SU-DHL-6 (cell line): Measurements from ENCODE around the gene CDK6.

ENCODE experiments used
- H2AFZ ChIP-seq: fragments of 200-600 bp; sonication (generic); 2 replicates; pipeline ENCODE4 v1.6.1; 2014; ENCODE audit warnings: low read depth, mild to moderate bottlenecking, moderate library complexity, mixed read lengths, antibody characterized with exemption, low read length; ENCODE audit not compliant: severe bottlenecking
- H3F3A ChIP-seq: fragments of 200-600 bp; shearing (Covaris generic); 2 replicates; pipeline ENCODE4 v1.6.0; 2016; ENCODE audit warnings: antibody characterized with exemption, mild to moderate bottlenecking; ENCODE audit not compliant: insufficient read depth
- H3K27ac ChIP-seq: fragments of 200-600 bp; sonication (generic); 2 replicates; pipeline ENCODE4 v1.5.1; 2016; ENCODE audit warnings: low read depth, mild to moderate bottlenecking, low read length, moderate library complexity, mixed read lengths
- H3K27me3 ChIP-seq: fragments of 200-600 bp; sonication (generic), shearing (Covaris generic); 2 replicates; pipeline ENCODE4 v1.6.0; 2014; ENCODE audit warnings: mild to moderate bottlenecking, low read length
- H3K36me3 ChIP-seq: fragments of 200-600 bp; sonication (generic); 2 replicates; pipeline ENCODE4 v1.6.1; 2014; ENCODE audit warnings: mild to moderate bottlenecking, low read length, mixed read lengths
- H3K4me2 ChIP-seq: fragments of 300-600, 200-600 bp; shearing (Covaris generic), sonication (generic); 2 replicates; pipeline ENCODE4 v1.6.0; 2014; ENCODE audit warnings: low read length, low read depth, mild to moderate bottlenecking; ENCODE audit not compliant: poor library complexity, severe bottlenecking
- H3K4me3 ChIP-seq: fragments of 200-600 bp; sonication (generic); 2 replicates; pipeline ENCODE4 v1.5.1; 2014; ENCODE audit warnings: antibody characterized with exemption, low read length, mild to moderate bottlenecking, mixed read lengths; ENCODE audit not compliant: insufficient read depth, poor library complexity, severe bottlenecking
- H3K79me2 ChIP-seq: fragments of 200-600 bp; sonication (generic); 2 replicates; pipeline ENCODE4 v1.6.1; 2014; ENCODE audit warnings: mild to moderate bottlenecking, low read length, moderate library complexity; ENCODE audit not compliant: insufficient read depth
- H3K9ac ChIP-seq: fragments of 200-600 bp; sonication (generic); 2 replicates; pipeline ENCODE4 v1.7.0; 2014; ENCODE audit warnings: mild to moderate bottlenecking, low read length
- H3K9me2 ChIP-seq: fragments of 200-600 bp; sonication (generic); replicated peaks from 2 replicates; pipeline ENCODE4 v1.6.1; 2014; ENCODE audit warnings: low read length; ENCODE audit not compliant: insufficient read depth
- H3K9me3 ChIP-seq: fragments of 200-600 bp; sonication (generic); 2 replicates; pipeline ENCODE4 v1.6.1; 2014; ENCODE audit warnings: low read length, mixed read lengths; ENCODE audit not compliant: insufficient read depth
- H4K20me1 ChIP-seq: fragments of 200-600 bp; sonication (generic); 2 replicates; pipeline ENCODE4 v1.6.1; 2014; ENCODE audit warnings: low read depth, mild to moderate bottlenecking, antibody characterized with exemption, low read length, moderate library complexity, mixed read lengths
- EZH2phosphoT487 ChIP-seq: fragments of 200-600 bp; sonication (generic), shearing (Covaris generic); conservative IDR thresholded peaks from 2 replicates; pipeline ENCODE4 v1.6.1; 2018; ENCODE audit warnings: mild to moderate bottlenecking, antibody characterized with exemption, low read length, moderate library complexity, mixed read lengths
- TF ChIP-seq, protein P1 (sequence below): fragments of 200-600 bp; sonication (generic); IDR thresholded peaks from one replicate; pipeline ENCODE4 v1.5.1; 2017; ENCODE audit warnings: antibody characterized with exemption, mild to moderate bottlenecking, low read length, moderate library complexity; ENCODE audit not compliant: insufficient read depth, poor library complexity, severe bottlenecking

The CDK6 gene

DNA sequence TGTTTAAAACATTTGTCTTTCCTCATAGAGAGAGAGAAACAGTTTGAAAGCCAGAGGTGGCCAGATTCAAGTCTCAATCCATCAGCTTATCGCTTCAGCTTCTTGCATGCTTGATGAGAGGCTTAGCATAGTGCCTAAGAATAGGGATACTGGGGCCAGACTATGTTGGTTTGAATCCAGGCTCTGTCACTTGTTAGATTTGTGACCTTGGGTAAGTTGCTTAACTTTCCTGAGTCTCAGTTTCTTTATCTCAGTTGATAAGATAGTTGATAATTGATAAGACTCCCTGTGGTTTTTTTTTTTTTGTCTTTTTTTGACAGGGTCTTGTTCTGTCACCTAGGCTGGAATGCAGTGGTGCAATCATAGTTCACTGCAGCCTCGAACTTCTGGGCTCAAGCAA, 12.1 kb upstream of the CDK6 start:
- Histone ChIP-seq H3K27me3 (no peaks in the 10 kb centered on the region), H3K79me2 (no peaks in the 10 kb centered on the region)

DNA sequence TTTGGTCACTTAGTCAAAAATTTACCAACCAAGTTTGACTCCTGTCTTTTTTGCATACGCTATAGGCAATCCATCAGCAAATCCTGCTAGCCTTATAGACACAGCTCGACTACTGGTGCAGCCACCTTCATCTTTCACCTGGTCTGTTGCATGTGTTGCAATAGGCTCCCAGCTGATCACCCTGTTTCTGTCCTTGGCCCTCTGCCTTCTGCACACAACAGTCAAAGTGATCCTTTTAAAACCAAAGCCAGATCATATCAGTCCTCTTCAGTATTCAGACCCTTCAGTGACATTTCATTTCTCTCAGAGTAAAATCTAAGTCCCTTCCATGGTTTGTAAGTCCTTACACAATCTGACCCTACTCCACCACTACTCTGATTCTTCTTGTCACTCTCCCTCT, 10.9 kb upstream of the CDK6 start:
- H3K79me2 ChIP-seq = no peaks in the 10 kb centered on the region
- no peak overlapping the region for H3K4me3 ChIP-seq
- no peak overlapping the region for H3K27ac ChIP-seq
- H3K36me3 ChIP-seq = no peaks in the 10 kb centered on the region
- H3K4me2 ChIP-seq = no peak overlapping the region
- H3K27me3 ChIP-seq = no peaks in the 10 kb centered on the region
- H3K9me2 ChIP-seq = no peaks in the 10 kb centered on the region
- H3K9me3 ChIP-seq = no peaks in the 10 kb centered on the region
- H3F3A ChIP-seq = no peaks in the 10 kb centered on the region
- no peak for TF ChIP-seq EZH2phosphoT487
- TF ChIP-seq, protein P1, sequence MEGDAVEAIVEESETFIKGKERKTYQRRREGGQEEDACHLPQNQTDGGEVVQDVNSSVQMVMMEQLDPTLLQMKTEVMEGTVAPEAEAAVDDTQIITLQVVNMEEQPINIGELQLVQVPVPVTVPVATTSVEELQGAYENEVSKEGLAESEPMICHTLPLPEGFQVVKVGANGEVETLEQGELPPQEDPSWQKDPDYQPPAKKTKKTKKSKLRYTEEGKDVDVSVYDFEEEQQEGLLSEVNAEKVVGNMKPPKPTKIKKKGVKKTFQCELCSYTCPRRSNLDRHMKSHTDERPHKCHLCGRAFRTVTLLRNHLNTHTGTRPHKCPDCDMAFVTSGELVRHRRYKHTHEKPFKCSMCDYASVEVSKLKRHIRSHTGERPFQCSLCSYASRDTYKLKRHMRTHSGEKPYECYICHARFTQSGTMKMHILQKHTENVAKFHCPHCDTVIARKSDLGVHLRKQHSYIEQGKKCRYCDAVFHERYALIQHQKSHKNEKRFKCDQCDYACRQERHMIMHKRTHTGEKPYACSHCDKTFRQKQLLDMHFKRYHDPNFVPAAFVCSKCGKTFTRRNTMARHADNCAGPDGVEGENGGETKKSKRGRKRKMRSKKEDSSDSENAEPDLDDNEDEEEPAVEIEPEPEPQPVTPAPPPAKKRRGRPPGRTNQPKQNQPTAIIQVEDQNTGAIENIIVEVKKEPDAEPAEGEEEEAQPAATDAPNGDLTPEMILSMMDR = no peak
- H2AFZ ChIP-seq = no peak overlapping the region
- H3K9ac ChIP-seq = no peak overlapping the region
- H4K20me1 ChIP-seq = no peaks in the 10 kb centered on the region

More for the DNA sequence above, 12.1 kb upstream of the CDK6 start:
- Histone ChIP-seq H3K4me3 (no peak overlapping the region), H3K36me3 (no peaks in the 10 kb centered on the region), H4K20me1 (no peaks in the 10 kb centered on the region), H2AFZ (no peak overlapping the region), H3K9me3 (no peaks in the 10 kb centered on the region), H3K27ac (no peak overlapping the region), H3K9me2 (no peaks in the 10 kb centered on the region), H3K4me2 (no peak overlapping the region), H3K9ac (no peak overlapping the region), H3F3A (no peaks in the 10 kb centered on the region)
- TF ChIP-seq EZH2phosphoT487 = no peak
- TF ChIP-seq, protein P1 = no peak

DNA sequence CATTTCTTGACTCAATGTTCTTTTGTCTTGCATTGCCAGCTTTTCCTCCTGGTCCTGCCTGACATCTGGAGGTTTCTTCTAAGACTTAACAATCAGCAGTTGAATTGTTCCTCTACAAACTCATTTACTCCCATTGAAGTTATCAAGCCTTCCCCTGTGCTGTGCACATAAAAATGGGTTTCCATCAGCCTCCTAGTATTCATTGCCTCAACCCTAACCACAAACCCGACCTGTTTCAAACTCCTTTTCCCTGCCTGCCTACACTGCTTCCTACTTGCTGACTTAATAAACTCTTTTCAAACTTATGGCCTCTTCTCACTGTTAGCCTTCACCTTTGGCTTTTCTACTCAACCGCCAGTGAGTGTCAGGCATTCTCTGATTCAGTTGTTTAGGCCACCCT, 9.4 kb upstream of the CDK6 start:
- H3K79me2 ChIP-seq = no peaks in the 10 kb centered on the region
- no peak overlapping the region for H3K4me2 ChIP-seq
- H3K9me2 ChIP-seq = no peaks in the 10 kb centered on the region
- no peak for TF ChIP-seq EZH2phosphoT487
- TF ChIP-seq, protein P1 = no peak
- H3K36me3 ChIP-seq = no peaks in the 10 kb centered on the region
- H2AFZ ChIP-seq = no peak overlapping the region
- H3K27me3 ChIP-seq = no peaks in the 10 kb centered on the region
- no peak overlapping the region for H3K9ac ChIP-seq
- no peaks in the 10 kb centered on the region for H3F3A ChIP-seq
- no peak overlapping the region for H3K4me3 ChIP-seq
- H3K27ac ChIP-seq = no peak overlapping the region
- no peaks in the 10 kb centered on the region for H3K9me3 ChIP-seq
- no peaks in the 10 kb centered on the region for H4K20me1 ChIP-seq
